ENCODE results near the gene PCDHGA11.
"Not testable (repeated sequence)": the region's sequence is repeated elsewhere in the genome, so short reads cannot be mapped to it uniquely, and the experiment has no call there.

The PCDHGA11 gene

GRCh38 chr5:141392429-141393198 lies 28.2 kb upstream of the PCDHGA11 start, which contains the start of gene PCDHGA8:
TSS of gene PCDHGA8 (plus strand) at chr5:141392633. CDS start at chr5:141392814, 181 bp downstream.
- Mint-ChIP-seq H3K4me1 (no peaks in the 10 kb centered on the region), H3K4me3 (no peak within 1 kb of the TSS), H3K27me3 (peaks cover 69% of the 10 kb centered on the region), H3K27ac (no peak within 1 kb of the TSS), H3K9me3 (peaks cover 41% of the 10 kb centered on the region), H3K36me3 (ENCODE audit: low read depth) (peaks cover 22% of the 10 kb centered on the region)
- ATAC-seq (no peak), DNase-seq (no peak)

GRCh38 chr5:141393267-141393666 lies 27.6 kb upstream of the PCDHGA11 start:
- Mint-ChIP-seq H3K36me3 (ENCODE audit: low read depth) (peaks cover 20% of the 10 kb centered on the region), H3K27ac (no peak overlapping the region), H3K4me3 (no peak overlapping the region), H3K9me3 (peaks cover 41% of the 10 kb centered on the region), H3K27me3 (peaks cover 69% of the 10 kb centered on the region), H3K4me1 (no peaks in the 10 kb centered on the region)
- ATAC-seq (no peak), DNase-seq (no peak)

GRCh38 chr5:141394401-141395187 lies 26.3 kb upstream of the PCDHGA11 start:
- not testable (repeated sequence) for H3K27ac Mint-ChIP-seq, DNase-seq, H3K4me3 Mint-ChIP-seq, ATAC-seq, H3K4me1 Mint-ChIP-seq
- H3K9me3 Mint-ChIP-seq, result peaks cover 41% of the 10 kb centered on the region
- peaks cover 18% of the 10 kb centered on the region for H3K36me3 Mint-ChIP-seq (ENCODE audit: low read depth)
- peaks cover 69% of the 10 kb centered on the region for H3K27me3 Mint-ChIP-seq

GRCh38 chr5:141397756-141398551 lies 22.9 kb upstream of the PCDHGA11 start, which contains the start of gene PCDHGB5:
TSS of gene PCDHGB5 (plus strand) at chr5:141397947. CDS start at chr5:141398128, 181 bp downstream.
- Mint-ChIP-seq H3K9me3 (peaks cover 29% of the 10 kb centered on the region), H3K4me3 (peak within 1 kb of the TSS; percentile 42), H3K27me3 (peaks cover 64% of the 10 kb centered on the region), H3K36me3 (ENCODE audit: low read depth) (peaks cover 17% of the 10 kb centered on the region)
- H3K27ac Mint-ChIP-seq, DNase-seq, H3K4me1 Mint-ChIP-seq: not testable (repeated sequence)
- peak; percentile 54 for ATAC-seq

- H3K27ac Mint-ChIP-seq, result no peak overlapping the region
- ATAC-seq (no peak), DNase-seq (no peak)
- peaks cover 16% of the 10 kb centered on the region for H3K36me3 Mint-ChIP-seq (ENCODE audit: low read depth)
- peaks cover 64% of the 10 kb centered on the region for H3K27me3 Mint-ChIP-seq
- no peaks in the 10 kb centered on the region for H3K4me1 Mint-ChIP-seq
- H3K4me3 Mint-ChIP-seq, result no peak overlapping the region
- H3K9me3 Mint-ChIP-seq, result peaks cover 27% of the 10 kb centered on the region
Measured at GRCh38 chr5:141398608-141399007, 22.2 kb upstream of the PCDHGA11 start.

- Mint-ChIP-seq H3K27me3 (peaks cover 67% of the 10 kb centered on the region), H3K9me3 (peaks cover 24% of the 10 kb centered on the region), H3K27ac (no peak overlapping the region), H3K36me3 (ENCODE audit: low read depth) (peaks cover 14% of the 10 kb centered on the region), H3K4me1 (no peaks in the 10 kb centered on the region), H3K4me3 (no peak overlapping the region)
- ATAC-seq (no peak), DNase-seq (no peak)
Measured at GRCh38 chr5:141399555-141400258, 21.1 kb upstream of the PCDHGA11 start.

GRCh38 chr5:141402553-141403243 lies 18.2 kb upstream of the PCDHGA11 start, which contains the start of gene PCDHGA9:
TSS of gene PCDHGA9 (plus strand) at chr5:141402778. CDS start at chr5:141402953, 175 bp downstream.
- no peak for ATAC-seq

GRCh38 chr5:141403387-141403786 lies 17.5 kb upstream of the PCDHGA11 start:
- no peak overlapping the region for H3K27ac Mint-ChIP-seq
- H3K4me3 Mint-ChIP-seq, result no peak overlapping the region
- peaks cover 13% of the 10 kb centered on the region for H3K36me3 Mint-ChIP-seq (ENCODE audit: low read depth)
- peaks cover 29% of the 10 kb centered on the region for H3K9me3 Mint-ChIP-seq
- no peaks in the 10 kb centered on the region for H3K4me1 Mint-ChIP-seq
- DNase-seq (no peak), ATAC-seq (no peak)
- H3K27me3 Mint-ChIP-seq, result peaks cover 72% of the 10 kb centered on the region

More at GRCh38 chr5:141402553-141403243, 18.2 kb upstream of the PCDHGA11 start, which contains the start of gene PCDHGA9:
- Mint-ChIP-seq H3K9me3 (peaks cover 26% of the 10 kb centered on the region), H3K27me3 (peaks cover 68% of the 10 kb centered on the region), H3K27ac (no peak within 1 kb of the TSS), H3K4me3 (peak within 1 kb of the TSS; percentile 24), H3K36me3 (ENCODE audit: low read depth) (peaks cover 11% of the 10 kb centered on the region), H3K4me1 (no peaks in the 10 kb centered on the region)
- DNase-seq, result no peak

GRCh38 chr5:141407790-141408505 lies 12.9 kb upstream of the PCDHGA11 start, which contains the start of gene PCDHGB6:
TSS of gene PCDHGB6 (plus strand) at chr5:141408021. CDS start at chr5:141408203, 182 bp downstream.
- peaks cover 17% of the 10 kb centered on the region for H3K36me3 Mint-ChIP-seq (ENCODE audit: low read depth)
- not testable (repeated sequence) for ATAC-seq, H3K27ac Mint-ChIP-seq, H3K4me1 Mint-ChIP-seq
- DNase-seq, result peak; percentile 44
- peaks cover 77% of the 10 kb centered on the region for H3K27me3 Mint-ChIP-seq
- H3K9me3 Mint-ChIP-seq, result peaks cover 28% of the 10 kb centered on the region
- peak within 1 kb of the TSS; percentile 51 for H3K4me3 Mint-ChIP-seq

- ATAC-seq (no peak), DNase-seq (no peak)
- Mint-ChIP-seq H3K27me3 (peaks cover 78% of the 10 kb centered on the region), H3K36me3 (ENCODE audit: low read depth) (peaks cover 21% of the 10 kb centered on the region), H3K9me3 (peaks cover 31% of the 10 kb centered on the region), H3K4me1 (peaks cover 13% of the 10 kb centered on the region), H3K4me3 (no peak overlapping the region), H3K27ac (no peak overlapping the region)
Measured at GRCh38 chr5:141409598-141410306, 11.1 kb upstream of the PCDHGA11 start.

GRCh38 chr5:141411575-141411974 lies 9.3 kb upstream of the PCDHGA11 start:
- no peak for ATAC-seq
- peaks cover 76% of the 10 kb centered on the region for H3K27me3 Mint-ChIP-seq
- no peak overlapping the region for H3K27ac Mint-ChIP-seq
- peaks cover 26% of the 10 kb centered on the region for H3K36me3 Mint-ChIP-seq (ENCODE audit: low read depth)
- no peak for DNase-seq
- no peak overlapping the region for H3K4me3 Mint-ChIP-seq
- peaks cover 33% of the 10 kb centered on the region for H3K9me3 Mint-ChIP-seq
- peaks cover 17% of the 10 kb centered on the region for H3K4me1 Mint-ChIP-seq

GRCh38 chr5:141412854-141413539 lies 7.9 kb upstream of the PCDHGA11 start, which contains the start of gene PCDHGA10:
TSS of gene PCDHGA10 (plus strand) at chr5:141412987. CDS start at chr5:141413176, 189 bp downstream.
- peaks cover 31% of the 10 kb centered on the region for H3K9me3 Mint-ChIP-seq

More at GRCh38 chr5:141412854-141413539, 7.9 kb upstream of the PCDHGA11 start, which contains the start of gene PCDHGA10:
- H3K27ac Mint-ChIP-seq, result peak within 1 kb of the TSS; percentile 8
- DNase-seq (peak; percentile 52), ATAC-seq (peak; percentile 65)
- peaks cover 22% of the 10 kb centered on the region for H3K4me1 Mint-ChIP-seq
- H3K36me3 Mint-ChIP-seq (ENCODE audit: low read depth), result peaks cover 28% of the 10 kb centered on the region
- H3K27me3 Mint-ChIP-seq, result peaks cover 71% of the 10 kb centered on the region
- peak within 1 kb of the TSS; percentile 74 for H3K4me3 Mint-ChIP-seq
